Right cardiac atrium (tissue), 5 donors: Measurements from ENCODE around the gene MTRFR. TPM values are rescaled to one million over a fixed set of nuclear protein-coding genes. Genes with fewer than 3 reads are reported as not detected.
A peak's percentile ranks its signal among the peaks of the same experiment; 100 is the strongest.
"Not testable (repeated sequence)": the region's sequence is repeated elsewhere in the genome, so short reads cannot be mapped to it uniquely, and the experiment has no call there.

Experiments
- ATAC-seq, 2 donors: fragments of 200-7000 bp; cut with Tn5 transposase; one replicate each; pipeline versions ENCODE4 v1.8.0 to v1.9.1; 2020; ENCODE audit warnings: moderate library complexity in 2 of 2, mild to moderate bottlenecking in 1 of 2
- DNase-seq, 3 donors: peaks; one replicate each; pipeline ENCODE4 v3.0.0-alpha.2; 2020
- H3K27ac ChIP-seq: one replicate; pipeline ENCODE4 v1.5.1; 2013; ENCODE audit warnings: mild to moderate bottlenecking, low read length, control low read depth, moderate library complexity
- H3K27me3 ChIP-seq: one replicate; pipeline ENCODE4 v1.6.1; 2013; ENCODE audit not compliant: control insufficient read depth, insufficient read depth
- H3K4me1 ChIP-seq: one replicate; pipeline ENCODE4 v1.6.1; 2013; ENCODE audit warnings: low read length; ENCODE audit not compliant: control insufficient read depth, insufficient read depth
- H3K4me3 ChIP-seq: one replicate; pipeline ENCODE4 v1.5.1; 2013; ENCODE audit warnings: low read length, control low read depth
- H3K9me3 ChIP-seq: one replicate; pipeline ENCODE4 v1.6.1; 2013; ENCODE audit warnings: low read length; ENCODE audit not compliant: control insufficient read depth
- WGBS: extraction: QIAGEN DNeasy Blood & Tissue Kit; methylation state at CpG from one replicate; pipeline ENCODE4 v1.1.7; 2013; 5-methylcytosine and 5-hydroxymethylcytosine counted together
- intact Hi-C, 4 donors: fragments of 100-400 bp; cut with DNase I; formaldehyde crosslinking; loops; one replicate each; pipeline versions ENCODE4 v1.11.0 to v1.14.0; 2022 to 2023
- polyA plus RNA-seq: library from polyadenylated mRNA; stranded (reverse); fragments of 200-250 nt; gene quantifications from one replicate; pipeline ENCODE4 v1.2.3, GENCODE V29; 2013
- total RNA-seq, 4 donors: library from RNA; stranded (reverse); fragmentation: NEBNext Ultra II Directional; extraction: Animal tissue kit (Norgen Biotek cat#: 25700); gene quantifications; one replicate each; pipeline ENCODE4 v1.2.1, GENCODE V29; 2021
- donor health status: healthy with polysubstance abuse.
- donor health status: DM: no; HTN: yes; CAD: no.
- donor health status: DM: no; HTN: no; CAD: no.
- donor health status: DM: no; HTN: yes; CAD: no; lungs with severe emphysema.
- donor health status: DM: yes; HTN: yes; CAD: no.

MTRFR gene
- total and polyA plus RNA-seq, 5 donors: 9.5 to 14.1 (median 11.3) TPM

GRCh38 chr12:123248996-123249741 lies 15.9 kb downstream of the MTRFR start:
- intact Hi-C loops: loop anchor here in 1 of 4 donors (10.0 kb wide), 1 partner anchor 614 kb away; no protein-coding TSS in a partner anchor
- H3K4me1 ChIP-seq, H3K4me3 ChIP-seq, H3K27me3 ChIP-seq, H3K9me3 ChIP-seq, H3K27ac ChIP-seq: not testable (repeated sequence)
- peak; percentile 35 to 46 for ATAC-seq
- DNase-seq: peak in 1 of 3 donors; percentile 68
- 98% methylated on average over 26 of the region's 26 CpGs for WGBS

- DNase-seq: no peak
- Histone ChIP-seq H3K4me3 (no peak overlapping the region), H3K27ac (no peak overlapping the region), H3K4me1 (peaks cover 8% of the 10 kb centered on the region), H3K9me3 (no peaks in the 10 kb centered on the region), H3K27me3 (no peaks in the 10 kb centered on the region)
- intact Hi-C loops: no loop called here
- ATAC-seq: no peak
- 85% methylated on average over 13 of the region's 13 CpGs for WGBS
Measured at GRCh38 chr12:123250471-123251383, 17.5 kb downstream of the MTRFR start.

GRCh38 chr12:123251403-123252076 lies 18.3 kb downstream of the MTRFR start:
- Histone ChIP-seq H3K27ac (no peak overlapping the region), H3K27me3 (no peaks in the 10 kb centered on the region), H3K9me3 (no peaks in the 10 kb centered on the region), H3K4me3 (no peak overlapping the region), H3K4me1 (peaks cover 8% of the 10 kb centered on the region)
- intact Hi-C loops: no loop called here
- DNase-seq: no peak
- WGBS: 90% methylated on average over 8 of the region's 8 CpGs
- no peak for ATAC-seq

GRCh38 chr12:123252365-123252764 lies 19.1 kb downstream of the MTRFR start:
- H3K4me1 ChIP-seq, intact Hi-C loops, H3K9me3 ChIP-seq, H3K4me3 ChIP-seq, ATAC-seq, H3K27ac ChIP-seq, DNase-seq, H3K27me3 ChIP-seq: not testable (repeated sequence)
- 81% methylated on average over 9 of the region's 9 CpGs for WGBS

GRCh38 chr12:123253641-123254459 lies 20.6 kb downstream of the MTRFR start:
- H3K27ac ChIP-seq: peak overlapping the region; percentile 30
- DNase-seq: peak; percentile 59 to 80 (median 75)

GRCh38 chr12:123254853-123255446 lies 21.7 kb downstream of the MTRFR start:
- no peaks in the 10 kb centered on the region for H3K9me3 ChIP-seq
- H3K27ac ChIP-seq: no peak overlapping the region
- 58% methylated on average over 5 of the region's 5 CpGs for WGBS
- peaks cover 8% of the 10 kb centered on the region for H3K4me1 ChIP-seq
- H3K27me3 ChIP-seq: no peaks in the 10 kb centered on the region
- no peak for ATAC-seq
- intact Hi-C loops: no loop called here
- H3K4me3 ChIP-seq: no peak overlapping the region
- DNase-seq: no peak

More at GRCh38 chr12:123253641-123254459, 20.6 kb downstream of the MTRFR start:
- intact Hi-C loops: no loop called here
- Histone ChIP-seq H3K9me3 (no peaks in the 10 kb centered on the region), H3K4me3 (no peak overlapping the region), H3K4me1 (peaks cover 8% of the 10 kb centered on the region), H3K27me3 (no peaks in the 10 kb centered on the region)
- WGBS: 61% methylated on average over 24 of the region's 24 CpGs
- peak; percentile 47 to 69 for ATAC-seq

- Histone ChIP-seq H3K27ac (no peak overlapping the region), H3K27me3 (no peaks in the 10 kb centered on the region), H3K9me3 (no peaks in the 10 kb centered on the region), H3K4me1 (peaks cover 5% of the 10 kb centered on the region), H3K4me3 (no peak overlapping the region)
- intact Hi-C loops: no loop called here
- 70% methylated on average over 4 of the region's 4 CpGs for WGBS
- DNase-seq (no peak), ATAC-seq (no peak)
Measured at GRCh38 chr12:123258593-123258992, 25.4 kb downstream of the MTRFR start.

- Histone ChIP-seq H3K9me3 (no peaks in the 10 kb centered on the region), H3K4me1 (no peaks in the 10 kb centered on the region), H3K4me3 (no peak overlapping the region), H3K27ac (no peak overlapping the region), H3K27me3 (no peaks in the 10 kb centered on the region)
- WGBS: 79% methylated on average over 9 of the region's 9 CpGs
- intact Hi-C loops: no loop called here
- DNase-seq: no peak
- no peak for ATAC-seq
Measured at GRCh38 chr12:123260081-123260480, 26.8 kb downstream of the MTRFR start.

GRCh38 chr12:123261196-123261595 lies 28.0 kb downstream of the MTRFR start:
- ATAC-seq: no peak
- DNase-seq: no peak
- 90% methylated on average over 4 of the region's 4 CpGs for WGBS
- intact Hi-C loops: no loop called here
- Histone ChIP-seq H3K9me3 (no peaks in the 10 kb centered on the region), H3K27ac (no peak overlapping the region), H3K27me3 (no peaks in the 10 kb centered on the region), H3K4me3 (no peak overlapping the region), H3K4me1 (no peaks in the 10 kb centered on the region)

- intact Hi-C loops: no loop called here
- DNase-seq: no peak
Measured at GRCh38 chr12:123263196-123263817, 30.1 kb downstream of the MTRFR start.

More at GRCh38 chr12:123263196-123263817, 30.1 kb downstream of the MTRFR start:
- WGBS: 87% methylated on average over 8 of the region's 8 CpGs
- Histone ChIP-seq H3K27ac (no peak overlapping the region), H3K4me3 (no peak overlapping the region), H3K4me1 (no peaks in the 10 kb centered on the region), H3K9me3 (no peaks in the 10 kb centered on the region), H3K27me3 (no peaks in the 10 kb centered on the region)
- ATAC-seq: no peak
